Left colon (tissue), 2 donors: ENCODE measurements around the gene GARIN3. TPM values are rescaled to one million over a fixed set of nuclear protein-coding genes. Genes with fewer than 3 reads are reported as not detected.
A peak's percentile ranks its signal among the peaks of the same experiment; 100 is the strongest.

Source experiments
- ATAC-seq: fragments of 200-7000 bp; cut with Tn5 transposase; one replicate; pipeline ENCODE4 v1.9.1; 2020; ENCODE audit warnings: mild to moderate bottlenecking, moderate library complexity
- DNase-seq, 2 donors: peaks; one replicate each; pipeline ENCODE4 v3.0.0-alpha.2; 2020
- intact Hi-C, 2 donors: fragments of 100-400 bp; cut with DNase I in 1 of 2; cut with micrococcal nuclease in 1 of 2; formaldehyde crosslinking; loops; one replicate each; pipeline versions ENCODE4 v1.11.2 to v1.14.0; 2022; cut with DNase I, micrococcal nuclease
- total RNA-seq, 2 donors: library from RNA; stranded (reverse); fragmentation: NEBNext Ultra II Directional; extraction: Animal tissue kit (Norgen Biotek cat#: 25700); gene quantifications; one replicate each; pipeline ENCODE4 v1.2.1, GENCODE V29; 2021
- donor health status: DM: no; HTN: no; CAD: no.
- donor health status: DM: yes; HTN: yes; CAD: no.

GARIN3 gene
- total RNA-seq, 2 donors from 2014 or later: not detected

- no peak for ATAC-seq
Observed at GRCh38 chr5:157159209-157159751, 6.8 kb downstream of the GARIN3 start.

GRCh38 chr5:157157293-157157891 is 8.7 kb downstream of the GARIN3 start:
- DNase-seq (no peak), ATAC-seq (no peak)
- intact Hi-C loops: no loop called here

More at GRCh38 chr5:157159209-157159751, 6.8 kb downstream of the GARIN3 start:
- DNase-seq: no peak
- intact Hi-C loops: no loop called here

DNA sequence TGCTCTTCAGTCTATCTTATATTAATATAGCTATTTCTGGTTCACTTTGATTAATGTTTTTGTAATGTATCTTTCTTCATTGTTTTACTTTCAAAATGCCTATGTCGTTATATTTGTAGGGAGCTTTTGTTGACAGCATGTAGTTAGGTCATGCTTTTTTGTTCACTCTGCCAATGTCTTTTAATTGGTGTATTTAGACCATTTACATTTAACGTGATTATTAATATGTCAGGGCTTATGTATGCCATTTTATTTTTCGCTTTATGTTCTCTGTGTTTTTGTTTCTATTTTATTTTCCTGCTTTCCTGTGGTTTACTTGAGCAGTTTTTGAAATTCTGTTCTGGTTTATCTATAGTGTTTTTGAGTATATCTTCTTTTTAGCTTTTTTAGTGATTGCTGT is 10.8 kb downstream of the GARIN3 start:
- DNase-seq: no peak
- intact Hi-C loops: no loop called here
- no peak for ATAC-seq

GRCh38 chr5:157150995-157151394 is 15.1 kb downstream of the GARIN3 start:
- DNase-seq: no peak
- intact Hi-C loops: no loop called here
- ATAC-seq: no peak

GRCh38 chr5:157148734-157149615 is 17.1 kb downstream of the GARIN3 start:
- intact Hi-C loops: no loop called here
- peak; percentile 39 to 77 for DNase-seq

GRCh38 chr5:157143127-157143971 is 22.7 kb downstream of the GARIN3 start:
- intact Hi-C loops: no loop called here
- DNase-seq (peak; percentile 37 to 67), ATAC-seq (peak; percentile 62)

More at GRCh38 chr5:157148734-157149615, 17.1 kb downstream of the GARIN3 start:
- peak; percentile 82 for ATAC-seq

- DNase-seq (peak; percentile 88 to 97), ATAC-seq (peak; percentile 97)
- intact Hi-C loops: no loop called here
Observed at GRCh38 chr5:157142317-157143126, 23.5 kb downstream of the GARIN3 start, which contains the start of gene MED7. MED7 (minus strand) TSS chr5:157142865; CDS start chr5:157139431, 3,434 bp downstream.

- intact Hi-C loops: no loop called here
- ATAC-seq (no peak), DNase-seq (no peak)
Observed at GRCh38 chr5:157137691-157138090, 28.4 kb downstream of the GARIN3 start.

DNA sequence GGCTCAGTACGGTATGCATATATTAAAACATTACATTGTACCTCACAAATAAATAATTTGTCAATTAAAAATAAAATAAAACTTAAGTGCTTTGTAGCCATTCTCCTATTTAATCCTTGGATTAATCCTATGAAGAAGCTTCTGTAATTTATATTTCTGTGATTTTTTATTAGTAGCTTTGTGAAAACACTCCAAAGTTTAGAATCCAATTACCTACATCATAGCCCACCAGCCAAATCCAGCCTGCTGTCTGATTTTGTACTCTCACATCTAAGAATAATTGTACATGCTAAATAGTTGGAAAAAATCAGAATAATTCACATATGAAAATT is 33.8 kb downstream of the GARIN3 start:
- ATAC-seq (no peak), DNase-seq (no peak)
- intact Hi-C loops: no loop called here

GRCh38 chr5:157130925-157131324 is 35.1 kb downstream of the GARIN3 start:
- DNase-seq (no peak), ATAC-seq (no peak)
- intact Hi-C loops: no loop called here

DNA sequence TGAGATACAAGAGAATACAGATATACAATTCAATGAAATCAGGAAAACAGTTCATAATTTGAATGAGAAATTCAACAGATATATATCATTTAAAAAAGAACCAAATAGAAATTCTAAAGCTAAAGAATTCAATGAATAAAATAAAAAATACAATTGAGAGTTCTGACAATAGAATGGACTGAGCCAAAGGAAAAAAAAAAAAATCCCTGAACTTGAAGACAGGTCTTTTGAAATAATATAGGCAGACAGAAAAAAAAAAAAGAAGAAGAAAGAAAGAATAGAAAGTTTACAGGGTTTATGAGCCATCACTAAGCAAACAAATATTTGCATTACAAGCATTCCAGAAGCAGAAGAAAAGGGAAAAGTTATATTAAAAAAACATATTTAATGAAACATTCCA is 44.4 kb downstream of the GARIN3 start:
- ATAC-seq (no peak), DNase-seq (no peak)
- intact Hi-C loops: no loop called here

- intact Hi-C loops: no loop called here
- no peak for DNase-seq
- ATAC-seq: no peak
Observed at GRCh38 chr5:157120102-157120501, 46.0 kb downstream of the GARIN3 start.

DNA sequence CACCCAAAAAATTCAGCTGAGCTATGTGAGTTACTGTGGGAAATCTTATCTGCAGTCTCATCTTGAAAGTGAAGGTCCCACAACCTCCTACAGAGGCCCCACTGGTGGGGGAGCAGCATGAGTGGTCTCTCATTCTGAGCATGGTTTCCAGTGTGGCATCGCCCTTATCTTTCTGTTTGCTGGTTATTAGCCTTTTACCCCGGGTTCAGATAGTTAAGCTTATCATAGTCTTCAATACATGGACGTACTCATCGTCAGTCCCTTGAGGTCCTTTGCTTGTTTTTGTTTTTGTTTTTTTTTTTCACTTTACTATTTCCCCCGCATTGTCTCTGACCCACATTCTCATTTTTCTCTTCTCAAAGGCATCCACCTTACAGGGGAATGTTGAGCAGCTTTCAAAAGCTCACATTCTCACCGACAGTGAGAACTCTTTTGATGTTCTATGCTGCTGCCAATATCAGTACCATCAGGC is 49.5 kb downstream of the GARIN3 start:
- ATAC-seq: no peak
- no peak for DNase-seq
- intact Hi-C loops: no loop called here

- ATAC-seq: no peak
- no peak for DNase-seq
- intact Hi-C loops: no loop called here
Observed at GRCh38 chr5:157115502-157115901, 50.6 kb downstream of the GARIN3 start.

DNA sequence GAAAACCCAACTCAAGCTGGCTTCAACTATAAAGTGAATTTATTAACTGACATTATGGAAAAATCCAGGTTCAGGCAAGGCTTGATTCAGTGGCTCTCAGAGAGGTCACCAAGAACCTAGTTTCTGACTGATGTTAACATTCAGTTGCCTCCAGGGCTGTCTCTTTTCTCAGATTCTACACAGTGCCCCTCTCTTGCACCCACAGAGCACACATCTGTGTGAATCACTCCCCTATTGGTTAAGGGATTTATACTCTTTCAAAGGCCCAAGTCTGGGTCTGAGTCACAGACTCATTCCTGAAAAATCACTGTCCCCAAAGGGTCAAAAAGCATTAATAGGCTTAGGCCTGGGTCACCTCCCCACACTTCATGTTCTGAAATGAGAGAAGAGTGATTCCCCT is 51.1 kb downstream of the GARIN3 start:
- DNase-seq (no peak), ATAC-seq (no peak)
- intact Hi-C loops: no loop called here

- intact Hi-C loops: no loop called here
- no peak for DNase-seq
- no peak for ATAC-seq
Observed at GRCh38 chr5:157113002-157113401, 53.1 kb downstream of the GARIN3 start.
